CD1c-positive myeloid dendritic cell (primary cell): ENCODE measurements around the gene ELAVL2.

Experiments used
- DNase-seq: peaks from one replicate; pipeline ENCODE4 v3.0.0-alpha.2; 2016; ENCODE audit errors: extremely low spot score

ELAVL2 gene

DNA sequence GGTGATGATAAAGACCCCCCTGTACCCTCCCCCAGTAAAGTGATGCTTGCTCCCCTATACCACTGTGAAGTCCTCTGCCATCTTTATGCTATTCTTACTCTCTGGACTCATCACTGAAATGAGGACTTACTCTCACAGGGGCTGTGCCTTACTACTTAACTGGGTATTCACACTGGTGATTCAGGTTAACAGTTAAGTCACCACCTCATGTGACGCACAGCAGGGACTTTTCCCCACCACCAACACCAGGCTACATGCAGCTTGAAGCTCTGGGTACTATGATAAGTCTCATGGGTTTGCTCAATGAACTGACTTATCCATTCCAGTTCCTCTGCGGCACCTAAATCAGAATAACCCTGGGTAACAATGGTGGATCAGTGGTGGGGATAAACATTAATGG, 163.7 kb downstream of the ELAVL2 start:
- DNase-seq, result no peak

DNA sequence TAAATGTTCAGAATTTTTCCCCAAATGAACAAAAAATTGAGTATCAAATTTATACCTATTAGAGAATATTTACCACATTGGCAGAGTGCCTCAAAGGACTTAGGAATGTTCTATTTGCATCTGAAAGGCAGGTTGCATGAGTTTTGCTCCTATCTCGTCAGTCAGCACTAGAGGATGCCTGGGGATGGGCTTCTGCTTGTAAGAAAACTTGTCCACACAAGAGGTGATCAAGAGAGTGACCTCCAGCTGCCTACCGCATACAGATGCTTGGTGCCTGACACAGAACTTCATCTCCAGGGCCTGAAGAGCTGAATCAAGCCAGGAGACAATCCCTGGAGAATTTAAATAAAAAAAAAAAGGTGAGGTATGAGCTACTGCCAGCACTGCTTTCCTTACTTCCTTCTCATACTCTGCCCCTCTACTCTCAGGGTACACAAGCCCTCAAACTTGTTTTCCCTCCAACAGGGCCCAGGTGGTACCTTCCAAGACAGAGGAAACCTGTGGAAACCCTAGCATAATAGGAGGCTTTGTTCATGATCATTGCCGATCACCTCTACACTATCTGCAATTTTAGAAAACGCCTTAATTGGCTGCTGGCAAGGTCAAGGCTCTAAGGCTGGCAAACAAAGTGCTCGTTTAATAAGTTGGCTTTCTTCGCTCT, 166.6 kb downstream of the ELAVL2 start:
- DNase-seq, result no peak

DNA sequence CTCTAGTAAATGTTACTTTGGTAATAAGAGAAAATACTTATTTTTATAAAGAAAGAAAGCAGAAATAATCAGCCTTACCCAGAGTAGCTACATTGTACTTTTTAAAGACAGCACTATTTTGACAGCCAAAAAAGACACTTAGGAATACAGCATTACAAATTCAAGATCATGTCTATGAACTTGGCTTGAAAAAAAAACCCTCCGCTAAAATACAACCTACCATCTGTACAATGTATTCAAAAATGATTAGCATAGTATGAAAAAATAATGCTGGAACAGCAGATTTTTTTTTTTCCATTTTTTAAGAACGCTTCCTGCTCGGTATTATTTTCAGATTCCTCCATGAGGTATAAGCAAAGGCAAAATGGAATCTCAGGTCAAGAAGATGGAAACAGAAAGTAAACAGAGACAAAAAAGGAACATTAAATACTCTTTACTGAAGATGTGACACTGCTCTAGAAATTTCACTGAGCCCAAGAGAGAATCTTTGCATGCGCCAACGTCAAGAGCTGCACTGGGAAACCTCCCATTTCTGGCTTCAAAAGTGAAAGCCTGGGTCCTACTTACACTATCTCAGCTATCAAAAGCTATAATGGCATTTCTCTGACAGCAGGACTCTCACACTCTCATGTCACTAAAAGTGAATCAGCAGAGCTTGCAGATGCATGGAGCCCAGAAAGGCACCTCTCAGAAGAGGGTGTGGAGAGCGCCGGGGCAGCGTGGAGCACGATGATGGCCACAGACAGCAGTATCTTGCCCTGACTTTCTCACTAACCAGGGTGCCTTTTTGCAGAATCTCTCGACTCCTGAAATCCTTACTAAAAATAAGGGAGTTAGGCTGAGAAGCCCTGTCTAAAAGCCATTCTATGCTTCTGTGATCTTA, 167.4 kb downstream of the ELAVL2 start:
- no peak for DNase-seq

DNA sequence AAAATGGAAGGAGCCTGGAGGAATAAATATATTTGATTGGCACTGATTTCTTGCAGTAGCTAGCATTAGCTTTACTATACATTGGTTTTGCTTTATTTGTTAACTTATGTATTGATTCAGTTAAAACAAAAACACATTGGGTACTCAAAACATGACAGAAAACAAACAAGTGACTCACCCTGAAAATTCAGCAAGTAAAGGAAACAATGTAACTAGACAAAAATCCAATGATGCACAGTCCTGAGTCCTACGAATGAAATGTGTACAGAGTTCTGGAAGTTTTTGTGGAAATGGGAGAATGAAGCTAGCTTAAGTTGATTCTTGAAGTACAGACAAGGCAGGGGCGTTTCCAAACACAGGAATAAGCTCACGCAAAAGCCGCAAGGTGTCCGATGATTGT, 175.0 kb downstream of the ELAVL2 start:
- no peak for DNase-seq

- no peak for DNase-seq
These were observed 177.4 kb downstream of the ELAVL2 start for GRCh38 chr9:23648651-23649050.

- no peak for DNase-seq
These were observed 181.1 kb downstream of the ELAVL2 start for GRCh38 chr9:23644896-23645295.

DNA sequence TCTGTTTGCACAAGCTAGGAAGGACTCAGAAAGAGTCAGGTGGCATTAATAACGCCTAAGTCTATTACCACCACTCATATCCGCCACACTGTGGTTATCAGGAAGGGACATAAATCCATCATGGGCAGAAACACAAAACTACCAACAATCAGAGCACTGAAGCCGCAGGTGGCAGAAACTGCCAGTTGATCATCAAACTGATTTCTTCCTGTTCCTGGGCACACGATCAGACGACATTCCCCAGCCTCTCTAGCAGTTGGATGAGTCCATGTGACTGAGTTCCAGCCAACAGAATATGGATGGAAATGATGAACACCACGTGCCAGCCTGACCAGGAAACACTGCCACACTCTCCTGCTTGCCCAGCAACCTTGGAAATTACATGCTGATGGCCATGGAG, 181.7 kb downstream of the ELAVL2 start:
- DNase-seq, result no peak

GRCh38 chr9:23643656-23644258, 182.3 kb downstream of the ELAVL2 start:
- no peak for DNase-seq
